Effector memory CD4-positive, alpha-beta T cell (primary cell): ENCODE measurements around the gene SYTL3.

Experiments
- DNase-seq, 3 donors: peaks; one replicate each; pipeline ENCODE4 v3.0.0-alpha.2; 2020
- H3K27ac ChIP-seq: 2 replicates; pipeline ENCODE4 v1.7.0; 2013; ENCODE audit warnings: mild to moderate bottlenecking, low read length, moderate library complexity; ENCODE audit not compliant: insufficient read depth, poor library complexity, severe bottlenecking
- H3K27me3 ChIP-seq: replicated peaks from 2 replicates; pipeline ENCODE4 v1.7.0; 2013; ENCODE audit warnings: mild to moderate bottlenecking, low read length; ENCODE audit not compliant: insufficient read depth, control insufficient read depth, poor library complexity, severe bottlenecking
- H3K36me3 ChIP-seq: 2 replicates; pipeline ENCODE4 v1.7.0; 2013; ENCODE audit warnings: mild to moderate bottlenecking, low read length, moderate library complexity; ENCODE audit not compliant: control insufficient read depth, insufficient read depth
- H3K4me1 ChIP-seq: 2 replicates; pipeline ENCODE4 v1.7.0; 2013; ENCODE audit warnings: low read length, mild to moderate bottlenecking; ENCODE audit not compliant: control insufficient read depth, insufficient read depth, poor library complexity, severe bottlenecking
- H3K4me3 ChIP-seq: 2 replicates; pipeline ENCODE4 v1.7.0; 2013; ENCODE audit warnings: low read length, low read depth, mild to moderate bottlenecking; ENCODE audit not compliant: insufficient read depth, poor library complexity, severe bottlenecking
- H3K9me3 ChIP-seq: 2 replicates; pipeline ENCODE4 v1.7.0; 2013; ENCODE audit warnings: mild to moderate bottlenecking, low read length, moderate library complexity; ENCODE audit not compliant: control insufficient read depth

The SYTL3 gene

DNA sequence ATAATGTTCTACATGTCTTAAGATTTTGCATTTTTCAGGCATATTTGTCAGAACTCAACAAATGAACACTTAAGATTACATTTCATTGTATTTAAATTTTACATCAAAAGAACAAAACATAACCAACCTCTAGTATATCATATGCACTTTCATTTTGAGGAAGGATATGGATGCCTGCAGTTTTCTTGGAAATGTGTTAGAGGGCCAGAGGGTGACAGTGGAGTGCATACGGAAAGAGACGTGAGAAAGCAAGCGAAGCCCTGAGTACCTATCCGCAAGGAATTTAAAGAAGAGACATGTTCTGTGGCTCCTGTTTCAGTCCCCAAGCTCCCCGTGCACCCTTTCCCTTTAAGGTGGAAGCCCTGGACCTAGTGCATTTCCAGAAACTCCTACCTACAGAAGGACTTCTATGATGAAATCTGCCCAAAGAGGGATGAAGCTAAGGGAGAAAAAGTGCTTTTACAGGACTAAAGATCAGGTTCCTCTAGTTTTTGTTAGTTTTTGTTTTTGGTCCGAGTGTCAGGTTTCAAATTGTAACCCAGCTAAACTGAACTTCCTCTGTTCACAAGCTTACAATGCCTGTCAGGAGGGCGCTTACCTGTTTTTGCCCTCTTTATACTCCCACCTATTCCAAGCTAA is 130.5 kb downstream of the SYTL3 start:
- no peaks in the 10 kb centered on the region for H3K27me3 ChIP-seq
- H3K4me3 ChIP-seq, result no peak overlapping the region
- peaks cover 6% of the 10 kb centered on the region for H3K4me1 ChIP-seq
- no peak overlapping the region for H3K27ac ChIP-seq
- no peaks in the 10 kb centered on the region for H3K9me3 ChIP-seq
- DNase-seq, result no peak
- peaks cover 90% of the 10 kb centered on the region for H3K36me3 ChIP-seq

DNA sequence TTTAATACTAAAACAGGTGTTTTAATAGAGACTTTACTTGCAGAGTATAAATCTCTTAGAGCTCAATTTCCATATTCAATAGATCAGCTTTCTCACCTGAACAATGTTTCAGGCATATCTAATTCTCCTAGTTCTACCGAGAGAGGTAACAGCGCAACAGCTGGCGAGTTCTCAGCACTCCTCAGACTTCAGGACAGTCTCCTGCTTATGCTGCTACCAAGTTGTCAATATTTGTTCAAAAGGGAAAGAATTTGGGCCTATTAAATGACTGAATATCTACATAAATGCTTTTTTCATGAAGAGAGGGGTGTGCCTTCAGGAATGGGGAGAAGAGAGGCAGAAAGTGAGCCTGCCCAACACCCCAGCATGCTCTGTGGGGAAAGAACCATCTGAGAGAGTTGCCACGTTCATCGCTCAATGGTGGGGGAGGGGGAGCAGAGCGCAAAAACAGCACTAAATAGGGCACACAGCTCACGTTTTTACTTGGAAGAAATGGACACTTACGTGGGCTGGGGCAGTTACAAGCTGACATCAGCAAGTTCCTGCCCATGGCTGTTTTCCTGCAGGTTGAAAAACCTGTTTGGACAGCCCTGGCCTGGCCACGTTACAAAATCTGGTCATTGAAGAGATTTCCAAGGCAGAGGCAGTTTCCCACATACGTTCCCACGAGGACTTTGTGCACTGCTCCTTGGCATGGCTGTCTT is 131.3 kb downstream of the SYTL3 start:
- Histone ChIP-seq H3K27me3 (no peaks in the 10 kb centered on the region), H3K27ac (no peak overlapping the region), H3K9me3 (no peaks in the 10 kb centered on the region), H3K36me3 (peaks cover 89% of the 10 kb centered on the region), H3K4me3 (no peak overlapping the region), H3K4me1 (peaks cover 6% of the 10 kb centered on the region)
- DNase-seq, result no peak

- H3K27ac ChIP-seq, result no peak overlapping the region
- DNase-seq, result no peak
- no peaks in the 10 kb centered on the region for H3K9me3 ChIP-seq
- peaks cover 89% of the 10 kb centered on the region for H3K36me3 ChIP-seq
- no peaks in the 10 kb centered on the region for H3K27me3 ChIP-seq
- H3K4me3 ChIP-seq, result no peak overlapping the region
- H3K4me1 ChIP-seq, result peaks cover 6% of the 10 kb centered on the region
These were observed 132.0 kb downstream of the SYTL3 start for GRCh38 chr6:158781692-158782373.

- Histone ChIP-seq H3K4me1 (peaks cover 6% of the 10 kb centered on the region), H3K4me3 (no peak overlapping the region), H3K27me3 (no peaks in the 10 kb centered on the region), H3K9me3 (no peaks in the 10 kb centered on the region), H3K27ac (no peak overlapping the region), H3K36me3 (peaks cover 89% of the 10 kb centered on the region)
- DNase-seq, result no peak
These were observed 132.7 kb downstream of the SYTL3 start for GRCh38 chr6:158782432-158783166.

DNA sequence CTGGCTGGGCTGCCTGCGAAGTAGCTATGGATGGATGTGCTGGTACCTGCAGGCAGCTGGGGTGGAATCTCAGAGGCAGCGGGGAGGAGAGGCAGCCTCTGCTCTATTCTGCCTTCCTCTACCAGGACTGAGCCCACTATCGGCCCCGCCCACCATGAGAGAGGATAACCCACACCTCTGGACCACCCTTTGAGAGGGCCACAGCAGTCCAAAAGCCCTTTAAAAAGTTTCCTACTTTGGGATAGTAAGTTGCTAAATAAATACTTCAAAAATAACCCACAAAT is 133.3 kb downstream of the SYTL3 start:
- Histone ChIP-seq H3K36me3 (peaks cover 89% of the 10 kb centered on the region), H3K9me3 (no peaks in the 10 kb centered on the region), H3K4me3 (no peak overlapping the region), H3K4me1 (peaks cover 8% of the 10 kb centered on the region), H3K27me3 (no peaks in the 10 kb centered on the region), H3K27ac (no peak overlapping the region)
- DNase-seq, result no peak

- Histone ChIP-seq H3K36me3 (peaks cover 88% of the 10 kb centered on the region), H3K9me3 (no peaks in the 10 kb centered on the region), H3K4me3 (no peak overlapping the region), H3K4me1 (peaks cover 11% of the 10 kb centered on the region), H3K27me3 (no peaks in the 10 kb centered on the region), H3K27ac (no peak overlapping the region)
- DNase-seq, result no peak
These were observed 134.0 kb downstream of the SYTL3 start for GRCh38 chr6:158783851-158784250.

DNA sequence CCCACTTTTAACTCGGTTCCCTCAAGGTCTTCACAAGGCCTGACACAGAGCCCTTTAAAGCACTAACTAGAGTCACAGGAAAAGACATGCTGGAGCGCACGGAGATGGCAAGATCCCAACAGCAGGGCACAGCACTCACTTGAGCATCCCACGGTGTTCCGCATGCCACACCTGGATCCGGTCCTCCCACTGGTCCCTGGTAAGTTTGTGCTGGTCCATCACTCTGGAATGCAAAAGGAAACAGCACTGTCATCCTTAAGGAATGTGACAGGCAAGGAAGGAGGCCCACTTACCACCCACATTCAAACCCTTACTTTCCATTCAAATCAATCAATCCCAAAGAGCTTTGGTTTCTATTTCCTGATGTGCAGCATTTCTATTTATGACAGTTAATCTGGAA is 134.7 kb downstream of the SYTL3 start:
- no peak overlapping the region for H3K27ac ChIP-seq
- no peak overlapping the region for H3K4me3 ChIP-seq
- no peaks in the 10 kb centered on the region for H3K9me3 ChIP-seq
- no peaks in the 10 kb centered on the region for H3K27me3 ChIP-seq
- H3K4me1 ChIP-seq, result peaks cover 17% of the 10 kb centered on the region
- no peak for DNase-seq
- H3K36me3 ChIP-seq, result peaks cover 88% of the 10 kb centered on the region

DNA sequence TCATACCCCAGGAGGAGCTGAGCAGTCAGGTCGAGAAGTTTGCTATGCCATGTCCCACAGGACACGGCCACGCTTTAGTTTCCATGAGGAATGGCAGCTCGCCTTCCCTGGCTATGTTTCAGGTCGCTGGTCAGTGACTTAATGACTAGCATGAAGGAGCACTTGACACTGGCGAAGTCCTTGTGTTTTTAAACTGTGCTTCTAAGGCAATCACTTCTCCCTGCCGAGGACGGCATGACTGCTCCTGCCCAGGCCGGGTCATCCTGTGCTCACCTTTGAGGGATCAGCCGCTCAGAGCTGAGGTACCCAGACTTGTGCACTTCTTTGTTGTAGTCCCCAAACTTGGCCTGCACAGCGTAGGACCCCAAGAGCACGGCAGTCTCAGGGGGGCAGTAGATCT is 135.2 kb downstream of the SYTL3 start:
- Histone ChIP-seq H3K27me3 (no peaks in the 10 kb centered on the region), H3K4me3 (no peak overlapping the region), H3K27ac (no peak overlapping the region), H3K36me3 (peaks cover 88% of the 10 kb centered on the region), H3K4me1 (peaks cover 22% of the 10 kb centered on the region), H3K9me3 (no peaks in the 10 kb centered on the region)
- DNase-seq, result no peak

GRCh38 chr6:158786645-158787304 is 136.9 kb downstream of the SYTL3 start:
- DNase-seq, result no peak
- Histone ChIP-seq H3K36me3 (peaks cover 73% of the 10 kb centered on the region), H3K27me3 (no peaks in the 10 kb centered on the region), H3K9me3 (no peaks in the 10 kb centered on the region), H3K4me1 (peaks cover 22% of the 10 kb centered on the region), H3K4me3 (no peak overlapping the region), H3K27ac (no peak overlapping the region)
